Activated T-cell treated with anti-CD3 and anti-CD28 coated beads for 1 hour (primary cell): Measurements from ENCODE around the gene RNF212.

ENCODE experiments used
- DNase-seq: peaks from one replicate; pipeline ENCODE4 v3.0.0-alpha.2; 2020; ENCODE audit warnings: low read depth

The RNF212 gene

DNA sequence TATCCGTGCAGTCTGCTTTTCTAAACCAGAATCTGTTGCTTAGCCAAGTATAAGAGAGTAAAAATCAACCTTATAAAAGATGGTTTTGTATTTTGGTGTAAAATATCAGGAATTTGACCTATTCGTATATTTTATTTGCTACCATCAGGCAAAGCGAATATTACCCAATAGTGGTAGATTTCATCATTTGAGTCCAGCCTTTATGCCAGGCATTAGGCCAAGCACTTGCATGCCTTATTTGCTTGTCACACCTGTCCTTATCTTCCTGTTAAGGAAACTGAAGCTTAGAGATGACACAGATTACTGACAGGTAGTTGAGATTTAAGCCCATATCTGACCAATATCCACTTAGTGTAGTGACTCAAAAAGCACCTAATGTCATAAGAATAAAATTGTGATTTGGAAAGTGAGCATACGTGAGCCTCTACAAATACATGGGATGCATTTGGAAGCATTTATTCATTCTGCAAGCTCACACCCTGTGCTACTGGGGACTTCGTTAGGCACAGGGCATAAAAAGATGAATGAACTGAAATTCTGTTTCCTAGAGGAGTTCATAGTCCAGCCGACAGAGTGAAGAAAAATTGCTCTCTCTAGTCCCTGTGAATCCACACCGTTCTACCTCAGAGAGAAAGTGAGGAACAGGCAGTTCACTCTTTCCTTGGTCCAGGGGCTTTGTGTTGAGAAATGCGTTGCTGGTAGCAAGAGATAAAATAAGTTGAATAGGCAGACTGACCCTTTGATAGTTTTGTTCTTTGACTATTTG, 2.3 kb upstream of the RNF212 start:
- no peak for DNase-seq

DNA sequence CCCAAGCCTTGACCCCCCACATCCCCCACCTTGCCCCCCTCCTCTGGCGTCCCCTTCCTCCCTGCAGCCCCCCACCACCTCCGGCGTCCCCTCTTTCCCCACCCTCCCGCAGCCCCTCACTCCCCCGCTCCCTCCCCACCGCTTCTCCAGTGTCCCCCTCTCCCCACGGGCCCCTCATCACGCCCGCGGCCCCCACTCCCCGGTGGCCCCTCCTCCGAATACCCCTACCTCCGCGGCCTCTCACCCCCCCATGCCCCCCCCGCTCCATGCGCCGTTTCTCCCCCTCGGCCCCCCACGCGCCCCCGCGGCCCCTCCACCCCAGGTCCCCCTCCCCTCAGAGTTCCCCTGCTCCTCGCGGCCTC, 562 bp downstream of the RNF212 start:
- no peak for DNase-seq

DNA sequence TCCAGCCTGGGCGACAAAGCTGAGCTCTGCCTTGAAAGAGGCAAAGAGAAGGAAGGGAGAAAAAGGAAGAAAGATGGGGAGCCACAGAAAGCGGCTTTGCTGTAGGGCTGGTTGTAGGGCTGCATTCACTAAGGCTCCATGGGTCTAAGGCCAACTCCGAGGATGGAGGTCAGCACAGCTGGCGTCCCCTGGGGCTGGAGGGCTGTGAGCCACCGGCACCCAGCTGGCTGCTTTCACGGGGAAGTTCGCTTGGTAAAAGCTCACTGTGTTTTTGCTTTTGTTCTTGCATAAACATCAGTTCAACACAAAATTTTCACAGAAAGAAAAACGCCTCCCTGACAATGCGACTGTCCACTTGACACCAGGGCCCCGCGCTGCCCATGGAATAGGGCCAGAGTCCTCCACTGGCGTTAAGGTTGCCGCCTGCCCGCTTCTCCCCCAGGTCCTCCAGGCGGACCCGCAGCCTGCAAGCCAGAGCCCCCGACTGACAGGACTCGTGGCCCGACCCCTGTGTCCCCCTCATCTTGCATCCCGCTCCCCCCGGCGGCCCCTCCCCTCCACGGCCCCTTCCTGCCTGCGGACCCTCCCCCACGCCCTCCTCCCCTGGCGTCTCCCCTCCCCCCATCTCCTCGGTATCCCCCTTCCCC, 1.1 kb downstream of the RNF212 start:
- DNase-seq = no peak

DNA sequence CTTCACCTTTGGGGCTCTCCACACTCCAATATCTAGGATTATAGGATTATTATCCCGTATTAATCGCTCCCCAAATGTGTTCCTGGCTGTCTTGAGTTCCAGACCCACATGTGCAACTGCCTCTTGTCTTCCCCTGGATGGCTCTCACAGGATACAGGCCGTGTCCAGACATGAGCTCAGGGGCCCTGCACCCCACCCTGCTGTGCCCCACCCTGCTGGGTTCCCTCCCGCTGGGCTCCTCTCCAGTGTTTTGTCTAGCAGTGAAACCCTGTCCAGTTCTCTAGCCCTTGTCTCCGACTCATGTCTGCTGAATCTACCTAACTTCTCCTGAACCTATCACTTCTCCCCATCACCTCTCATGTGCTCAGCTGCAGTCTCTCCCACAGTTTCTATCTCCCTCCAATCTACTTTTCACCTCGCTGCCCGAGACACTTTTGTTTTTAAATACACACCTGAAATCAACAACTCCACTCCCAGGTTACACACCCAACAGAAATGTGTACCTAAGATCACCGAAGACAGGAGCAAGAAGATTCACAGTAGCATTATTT, 2.0 kb downstream of the RNF212 start:
- no peak for DNase-seq

DNA sequence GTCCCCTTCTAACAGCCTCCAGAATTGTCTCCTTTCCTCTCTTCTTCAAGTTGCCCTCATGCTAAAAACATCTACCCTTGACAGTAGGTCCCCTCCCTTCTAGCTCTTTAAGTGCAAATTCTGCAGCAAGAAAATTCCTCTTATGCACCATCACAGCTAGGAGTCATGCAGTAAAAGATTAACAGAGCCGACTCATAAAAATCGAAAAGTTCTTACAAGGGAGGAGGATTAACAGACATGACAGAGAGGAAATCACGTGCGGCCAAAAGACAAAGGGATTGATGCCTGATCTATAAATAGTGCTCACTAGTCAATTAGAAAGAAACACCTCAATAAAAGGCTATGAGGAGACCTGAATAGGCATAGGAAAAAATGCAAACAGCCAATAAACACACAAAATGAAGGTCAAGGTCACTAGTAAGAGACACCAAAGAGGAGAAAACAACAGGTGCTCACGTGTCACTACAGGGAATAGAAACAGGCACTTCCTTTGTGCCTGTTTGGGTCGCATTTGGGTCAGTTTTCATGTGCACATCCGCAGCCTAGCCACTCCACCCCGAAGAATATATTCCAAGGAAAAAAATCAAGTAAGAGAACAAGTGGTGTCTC, 3.4 kb downstream of the RNF212 start:
- DNase-seq = no peak

DNA sequence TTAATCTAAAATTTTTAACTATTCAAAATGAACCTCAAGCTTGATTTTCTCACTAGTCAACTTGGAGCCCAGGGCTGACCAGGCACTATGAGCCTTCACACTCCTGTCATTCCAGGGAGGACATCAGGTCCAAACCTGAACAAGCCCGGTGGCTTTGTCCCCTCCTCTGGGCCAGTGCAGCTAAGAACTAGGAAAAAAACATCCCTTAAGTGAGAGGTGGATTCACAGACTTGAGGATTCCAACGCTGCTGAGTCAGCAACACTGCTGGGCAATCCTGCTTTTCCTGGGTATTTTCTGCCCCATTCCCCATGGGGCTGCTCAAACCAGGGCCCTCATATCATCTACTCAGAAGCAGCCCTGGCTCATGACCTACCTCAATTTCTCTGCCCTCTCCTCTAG, 4.0 kb downstream of the RNF212 start:
- no peak for DNase-seq

DNA sequence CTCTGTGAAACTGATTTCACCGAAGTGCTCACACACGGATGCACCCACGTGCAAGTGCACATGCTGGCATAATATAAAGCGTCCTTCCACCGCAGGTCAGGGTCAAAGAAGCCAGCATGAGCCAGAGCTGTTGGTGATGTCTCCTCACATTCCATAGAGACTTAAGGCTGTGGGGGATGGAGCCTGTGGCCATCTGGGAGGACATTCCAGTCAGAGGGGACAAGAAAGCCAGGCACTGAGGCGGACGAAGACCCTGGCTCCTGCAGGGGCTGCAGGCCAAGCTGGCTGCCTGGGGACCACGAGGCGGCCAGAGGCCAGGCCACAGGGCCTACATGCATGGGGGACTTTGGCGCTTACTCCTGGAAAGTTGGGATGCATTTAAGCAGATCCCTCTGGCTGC, 7.7 kb downstream of the RNF212 start:
- DNase-seq = no peak

DNA sequence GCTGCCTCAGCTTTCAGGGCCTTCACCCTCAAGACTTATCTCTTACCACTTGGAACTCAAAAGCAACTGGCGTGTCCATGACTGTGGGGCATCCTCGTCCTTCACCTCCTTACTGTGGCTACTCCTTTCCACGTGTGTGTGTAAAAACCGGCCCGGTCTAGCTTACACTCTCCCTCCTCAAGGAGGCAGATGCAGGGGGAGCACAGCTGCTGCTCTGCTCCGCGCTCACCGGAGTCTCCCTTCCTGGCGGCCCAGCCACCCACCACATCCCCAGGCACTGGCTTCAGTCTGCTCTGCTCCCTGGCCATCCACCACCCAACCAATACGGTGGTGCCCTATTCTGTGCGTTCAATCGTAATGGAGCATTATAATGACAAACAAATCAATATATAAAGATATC, 8.3 kb downstream of the RNF212 start:
- no peak for DNase-seq

DNA sequence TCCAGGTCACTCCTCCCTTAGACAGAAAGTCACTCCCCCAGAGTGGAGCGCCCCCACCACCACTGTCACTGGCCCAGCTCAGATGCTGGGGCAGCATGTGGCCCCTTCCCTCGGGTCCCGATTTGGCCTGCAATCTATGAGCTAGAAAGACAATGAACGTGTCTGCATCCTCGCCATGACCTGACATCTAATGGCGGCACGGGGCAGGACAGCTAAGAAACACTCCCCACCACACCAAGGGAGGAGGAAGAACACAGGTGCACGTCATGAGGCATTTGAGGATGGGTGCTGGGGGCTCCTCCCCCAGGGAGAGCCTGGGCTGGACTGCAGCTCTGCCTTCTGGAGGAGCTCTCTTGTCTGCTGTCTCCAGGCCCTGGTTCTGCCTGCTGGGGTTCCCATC, 8.7 kb downstream of the RNF212 start:
- no peak for DNase-seq

DNA sequence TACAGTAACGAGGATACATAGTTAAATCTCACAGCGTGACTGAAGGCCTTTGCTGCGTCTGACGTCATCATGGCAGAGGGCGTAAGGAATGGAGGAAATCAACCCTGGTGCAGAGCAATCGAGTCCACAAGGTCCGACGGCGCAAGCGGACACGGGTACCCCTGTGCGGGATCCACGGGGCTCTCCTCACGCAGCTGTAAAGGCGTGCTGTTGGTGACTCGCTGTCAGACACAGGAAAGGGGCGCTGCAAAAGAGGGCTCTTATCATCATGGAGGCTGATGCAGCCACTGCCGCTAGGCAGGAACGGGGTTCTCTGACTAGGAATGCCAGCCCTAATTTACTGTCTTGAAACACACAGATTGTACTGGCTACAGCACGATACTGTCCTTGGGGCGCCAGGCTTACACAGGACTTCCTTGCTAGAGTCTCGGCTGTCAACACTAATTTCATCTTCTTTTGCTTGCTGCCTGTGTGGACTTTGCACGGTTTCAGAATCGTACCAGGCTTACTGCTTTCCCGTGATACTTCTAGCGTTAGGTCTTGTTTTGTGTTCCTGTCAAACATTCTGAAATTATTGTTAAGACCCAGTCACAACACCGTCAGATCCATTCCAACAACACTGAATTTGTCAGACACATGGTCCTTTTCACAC, 13.6 kb downstream of the RNF212 start:
- no peak for DNase-seq

DNA sequence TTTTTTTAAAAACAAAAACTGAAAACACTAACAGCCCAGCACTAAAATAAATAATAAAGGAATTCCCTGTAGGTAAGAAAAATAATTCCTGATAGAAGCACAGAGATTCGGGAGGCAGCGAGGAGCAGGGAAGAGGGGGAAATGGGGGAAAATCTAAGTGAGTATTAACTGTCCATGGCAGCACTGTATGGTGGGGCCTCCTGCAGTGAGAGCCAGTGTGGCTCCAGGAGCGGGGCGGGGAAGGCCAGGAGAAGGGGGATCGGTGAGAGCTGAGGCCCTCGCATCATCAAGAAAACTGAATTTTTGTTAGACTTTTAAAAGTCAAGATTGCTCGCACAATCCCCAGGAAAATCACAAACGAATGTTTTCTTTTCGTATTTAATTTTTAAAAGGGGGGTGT, 14.1 kb downstream of the RNF212 start:
- no peak for DNase-seq

DNA sequence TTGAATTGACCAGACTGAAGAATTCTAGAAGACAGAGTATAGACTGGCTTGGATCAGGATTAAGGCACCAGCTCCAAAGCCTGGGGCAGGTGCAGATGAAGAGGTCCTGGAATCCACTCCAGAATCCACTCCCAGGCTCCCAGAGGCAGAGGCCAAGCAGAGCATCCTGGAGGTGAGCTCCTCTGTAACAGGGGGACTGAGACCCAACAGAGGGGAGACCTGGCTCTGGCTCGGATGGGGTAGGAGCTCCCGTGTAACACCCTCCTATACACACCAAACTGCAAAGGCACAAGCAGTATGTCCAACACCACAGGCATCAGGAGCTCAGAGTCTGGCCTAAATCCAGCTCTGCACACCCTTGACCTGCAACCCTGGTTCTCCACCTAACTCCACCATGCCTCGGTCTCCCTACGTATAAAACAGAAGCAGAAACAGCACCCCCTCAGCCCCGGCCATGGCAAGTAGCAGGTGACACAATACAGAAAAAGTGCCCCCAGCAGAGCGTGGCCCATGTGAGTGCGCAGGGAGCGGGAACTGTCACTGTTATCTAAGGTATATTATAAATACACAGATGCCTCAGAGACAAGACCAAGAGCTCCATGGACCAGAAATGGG, 14.9 kb downstream of the RNF212 start:
- no peak for DNase-seq

DNA sequence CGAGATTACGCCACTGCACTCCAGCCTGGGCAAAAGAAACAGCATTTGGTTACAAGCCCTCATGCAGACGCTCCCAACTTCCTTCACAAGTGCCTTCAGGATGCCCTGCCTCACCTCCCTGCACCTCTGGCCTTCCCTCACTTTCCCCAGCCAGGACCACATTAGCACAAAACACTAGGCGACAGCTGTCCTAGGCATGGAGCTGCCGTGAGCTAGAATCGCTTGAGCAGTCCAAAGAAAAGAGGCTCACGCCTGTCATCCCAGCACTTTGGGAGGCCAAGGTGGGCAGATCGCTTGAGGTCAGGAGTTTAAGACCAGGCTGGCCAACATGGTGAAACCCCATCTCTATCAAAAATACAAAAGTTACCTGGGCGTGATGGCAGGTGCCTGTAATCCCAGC, 15.8 kb downstream of the RNF212 start:
- DNase-seq = no peak

DNA sequence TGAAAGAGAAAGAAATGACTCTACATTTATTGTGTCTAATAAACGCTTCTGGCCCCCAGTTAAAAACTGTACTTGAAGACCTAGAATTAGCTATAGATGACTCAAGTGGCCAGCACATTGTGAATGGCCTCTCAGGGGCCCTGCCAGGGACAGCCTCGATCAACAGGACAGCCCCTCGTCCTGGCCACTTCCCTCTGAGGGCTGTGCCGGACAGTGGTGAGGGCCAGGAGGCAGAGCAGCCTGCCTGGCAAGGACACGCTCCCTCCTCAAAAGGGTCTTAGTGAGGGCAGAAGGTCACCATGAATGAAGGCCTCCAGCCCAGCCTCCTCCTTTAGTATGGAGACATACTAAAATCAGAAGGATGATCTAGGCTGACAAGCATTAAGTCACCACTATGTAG, 16.5 kb downstream of the RNF212 start:
- DNase-seq = no peak

DNA sequence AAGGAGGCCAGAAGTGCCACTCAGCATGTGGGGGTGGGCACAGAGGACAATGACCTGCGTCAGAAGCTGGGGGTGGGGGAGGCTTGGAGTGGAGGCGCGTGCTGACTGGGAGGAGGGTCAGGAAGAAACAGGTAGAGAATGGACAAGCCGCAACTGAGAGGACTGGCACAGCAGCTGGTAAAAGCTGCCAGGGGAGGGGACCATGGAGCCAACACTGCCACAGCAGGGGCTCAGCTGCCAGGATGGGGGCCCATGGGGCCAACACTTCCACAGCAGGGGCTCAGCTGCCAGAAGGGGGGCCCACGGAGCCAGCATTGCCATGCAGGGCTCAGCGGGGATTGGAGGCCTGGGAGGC, 19.1 kb downstream of the RNF212 start:
- DNase-seq = no peak

DNA sequence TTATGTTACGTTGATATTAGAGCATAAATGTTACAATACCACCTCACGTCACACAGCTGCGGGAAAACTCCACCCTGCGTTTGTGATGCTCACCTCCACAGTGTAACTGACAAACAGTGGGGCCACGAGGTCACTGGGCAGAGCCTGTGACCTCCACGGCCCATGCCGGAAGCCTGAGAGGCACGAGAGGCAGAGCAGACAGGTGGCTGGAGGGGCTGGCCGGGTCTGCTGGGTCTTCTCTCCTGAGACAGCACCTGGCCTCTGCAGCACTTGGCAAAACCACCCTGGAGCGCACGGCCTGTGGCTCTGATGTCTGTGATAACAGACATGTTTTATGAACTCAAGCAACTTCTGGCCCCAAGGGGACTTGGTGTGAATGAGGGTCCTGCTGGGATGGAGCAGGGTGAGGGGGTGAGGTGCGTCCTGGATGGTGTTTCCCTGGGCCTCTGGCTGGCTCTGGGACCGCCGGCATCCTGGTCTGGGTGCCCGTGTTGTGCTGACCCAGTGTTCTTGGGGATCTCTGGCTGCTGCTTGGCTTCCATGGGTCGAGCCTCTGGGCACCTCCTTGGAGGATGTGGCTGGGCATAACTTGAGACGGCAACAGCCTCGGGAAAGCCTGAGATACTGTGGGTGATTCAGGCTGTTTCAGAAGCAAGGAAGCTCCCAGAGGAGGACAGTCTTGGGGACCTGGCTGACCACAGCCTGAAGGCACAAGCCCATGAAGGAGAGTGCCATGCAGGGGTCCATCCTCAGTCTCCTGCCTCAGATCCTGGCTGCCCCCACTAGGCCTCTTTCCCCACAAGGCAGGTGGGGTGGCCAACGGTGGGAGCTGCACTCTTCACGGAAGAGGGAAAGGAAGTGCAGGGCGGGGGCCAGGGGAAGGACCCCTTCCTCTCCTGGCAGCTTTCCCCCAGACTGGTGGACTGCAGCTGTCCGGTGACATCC, 19.7 kb downstream of the RNF212 start:
- DNase-seq = no peak

DNA sequence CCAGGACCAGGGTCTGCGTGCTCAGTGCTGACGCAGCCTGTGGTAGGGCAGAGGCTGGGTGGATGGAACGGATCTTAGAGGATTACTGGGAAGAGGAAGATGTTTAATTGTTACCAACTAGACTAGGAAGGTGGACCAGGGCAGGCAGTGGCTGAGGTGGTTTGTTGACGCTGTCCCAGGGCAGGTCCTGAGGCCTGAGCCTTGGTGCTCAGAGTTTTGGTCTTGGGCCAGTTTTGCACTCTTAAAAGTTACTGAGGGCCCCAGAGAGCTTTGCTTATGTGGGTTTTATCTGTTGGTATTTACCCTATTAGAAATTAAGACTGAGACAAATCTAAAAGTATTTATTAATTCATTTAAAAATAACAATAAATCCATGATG, 20.4 kb downstream of the RNF212 start:
- no peak for DNase-seq

DNA sequence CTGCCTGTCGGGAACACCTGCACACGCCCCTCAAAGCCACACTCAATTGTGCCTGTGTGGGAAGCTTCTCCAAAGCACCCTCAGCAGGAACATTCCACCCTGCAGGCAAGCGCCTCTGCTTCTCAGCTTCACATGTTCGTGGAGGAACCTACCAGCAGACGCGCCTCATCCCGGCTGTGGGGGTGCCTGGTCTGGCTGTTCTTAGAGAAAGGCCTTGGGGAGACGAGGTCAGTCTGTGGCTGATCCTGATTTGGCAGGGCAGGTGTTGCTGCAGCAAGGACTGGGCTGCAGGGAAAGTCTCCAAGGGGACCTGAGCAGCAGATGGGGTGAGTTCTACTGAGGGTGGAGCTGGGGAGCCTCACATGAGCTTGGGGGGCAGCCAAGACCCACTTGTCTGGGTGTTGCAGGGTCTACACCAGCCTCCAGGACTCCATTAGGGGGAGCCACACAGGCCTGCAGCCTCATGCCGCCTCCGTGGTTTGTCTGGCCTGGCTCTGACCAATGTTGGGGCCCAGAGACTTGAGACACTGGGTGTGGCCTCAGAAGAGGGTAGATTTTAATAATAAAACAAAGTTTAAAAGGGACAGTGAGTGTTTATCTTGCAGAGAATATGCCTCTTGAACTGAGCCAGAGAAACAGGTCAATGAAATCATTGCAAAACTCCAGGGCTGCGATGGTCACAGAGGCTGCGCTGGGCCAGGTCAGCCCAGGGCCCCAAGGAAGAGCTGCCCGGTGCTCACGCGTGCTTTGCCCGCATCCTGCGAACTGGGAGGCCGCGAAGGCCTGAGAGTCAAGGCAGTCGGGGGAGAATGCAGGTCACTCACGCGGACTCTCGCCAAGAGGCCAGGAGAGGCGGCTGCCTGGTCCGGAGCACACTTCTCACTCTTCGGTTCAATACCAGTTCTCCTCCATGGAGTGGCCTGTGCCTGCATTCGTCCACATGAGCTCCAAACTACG, 21.1 kb downstream of the RNF212 start:
- no peak for DNase-seq

DNA sequence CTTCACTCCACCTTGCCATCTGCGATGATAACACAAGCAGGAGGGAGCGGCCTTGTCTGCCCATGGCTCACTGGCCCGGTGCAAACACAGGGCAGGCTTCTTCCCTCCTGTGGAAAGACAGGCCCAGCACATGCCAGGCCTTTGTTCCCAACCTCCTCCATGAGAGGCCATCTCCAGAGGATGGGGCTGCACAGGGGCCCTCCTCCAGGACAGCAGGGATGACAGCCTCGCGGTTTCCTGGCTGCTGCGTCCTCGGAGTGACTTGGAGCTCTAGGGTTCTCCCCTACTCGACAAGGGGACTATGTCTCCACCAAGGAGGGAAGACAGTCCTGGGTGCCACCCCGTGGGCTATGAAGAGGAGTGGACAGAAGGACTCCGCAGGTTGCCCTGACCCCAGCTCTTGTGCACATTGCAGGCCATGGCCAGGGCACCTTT, 21.8 kb downstream of the RNF212 start:
- no peak for DNase-seq
